Measurements from ENCODE around the gene ABLIM1. TPM values are rescaled to one million over a fixed set of nuclear protein-coding genes. Genes with fewer than 3 reads are reported as not detected.
A peak's percentile ranks its signal among the peaks of the same experiment; 100 is the strongest.

Gene ABLIM1
- total RNA-seq, 1 donor from 2014 or later, result 105 TPM

GRCh38 chr10:114532226-114532625 is 125.8 kb downstream of the ABLIM1 start:
- Mint-ChIP-seq H3K27me3 (ENCODE audit: low read depth) (no peaks in the 10 kb centered on the region), H3K4me1 (peaks cover 11% of the 10 kb centered on the region), H3K9me3 (no peaks in the 10 kb centered on the region), H3K36me3 (peaks cover 4% of the 10 kb centered on the region), H3K4me3 (no peak overlapping the region), H3K27ac (no peak overlapping the region)
- DNase-seq (ENCODE audit: low spot score in 2 of 2, unreplicated experiment in 2 of 2), result no peak
- TF ChIP-seq CTCF (IDR thresholded peaks at IDR 0.05; ENCODE audit: unreplicated experiment), result no peak

- DNase-seq (ENCODE audit: low spot score in 2 of 2, unreplicated experiment in 2 of 2), result peak; percentile 51 to 70
These were observed 131.4 kb downstream of the ABLIM1 start for GRCh38 chr10:114526504-114527238.

GRCh38 chr10:114526126-114526503 is 132.0 kb downstream of the ABLIM1 start:
- H3K27ac Mint-ChIP-seq, result peak overlapping the region; percentile 95
- no peaks in the 10 kb centered on the region for H3K27me3 Mint-ChIP-seq (ENCODE audit: low read depth)
- no peaks in the 10 kb centered on the region for H3K36me3 Mint-ChIP-seq
- peak overlapping the region; percentile 81 for H3K4me3 Mint-ChIP-seq
- TF ChIP-seq CTCF (IDR thresholded peaks at IDR 0.05; ENCODE audit: unreplicated experiment), result no peak
- DNase-seq (ENCODE audit: low spot score in 2 of 2, unreplicated experiment in 2 of 2), result no peak
- no peaks in the 10 kb centered on the region for H3K9me3 Mint-ChIP-seq
- peaks cover 59% of the 10 kb centered on the region for H3K4me1 Mint-ChIP-seq

More at GRCh38 chr10:114526504-114527238, 131.4 kb downstream of the ABLIM1 start:
- H3K9me3 Mint-ChIP-seq, result no peaks in the 10 kb centered on the region
- no peak for TF ChIP-seq CTCF (IDR thresholded peaks at IDR 0.05; ENCODE audit: unreplicated experiment)
- H3K36me3 Mint-ChIP-seq, result no peaks in the 10 kb centered on the region
- H3K27me3 Mint-ChIP-seq (ENCODE audit: low read depth), result no peaks in the 10 kb centered on the region
- peaks cover 54% of the 10 kb centered on the region for H3K4me1 Mint-ChIP-seq
- peak overlapping the region; percentile 95 for H3K27ac Mint-ChIP-seq
- peak overlapping the region; percentile 81 for H3K4me3 Mint-ChIP-seq

GRCh38 chr10:114525368-114525949 is 132.6 kb downstream of the ABLIM1 start:
- peaks cover 61% of the 10 kb centered on the region for H3K4me1 Mint-ChIP-seq
- no peaks in the 10 kb centered on the region for H3K9me3 Mint-ChIP-seq
- no peaks in the 10 kb centered on the region for H3K27me3 Mint-ChIP-seq (ENCODE audit: low read depth)
- no peak for TF ChIP-seq CTCF (IDR thresholded peaks at IDR 0.05; ENCODE audit: unreplicated experiment)
- no peak for DNase-seq (ENCODE audit: low spot score in 2 of 2, unreplicated experiment in 2 of 2)
- peak overlapping the region; percentile 81 for H3K4me3 Mint-ChIP-seq
- H3K36me3 Mint-ChIP-seq, result peaks cover under 1% of the 10 kb centered on the region
- peak overlapping the region; percentile 95 for H3K27ac Mint-ChIP-seq

- Mint-ChIP-seq H3K9me3 (no peaks in the 10 kb centered on the region), H3K27me3 (ENCODE audit: low read depth) (no peaks in the 10 kb centered on the region), H3K4me1 (peaks cover 77% of the 10 kb centered on the region), H3K36me3 (peaks cover 2% of the 10 kb centered on the region), H3K27ac (peak overlapping the region; percentile 95), H3K4me3 (peak overlapping the region; percentile 36)
- no peak for TF ChIP-seq CTCF (IDR thresholded peaks at IDR 0.05; ENCODE audit: unreplicated experiment)
- DNase-seq (ENCODE audit: low spot score in 2 of 2, unreplicated experiment in 2 of 2), result no peak
These were observed 134.2 kb downstream of the ABLIM1 start for GRCh38 chr10:114523876-114524275.
